Articular chondrocyte of knee joint (primary cell): ENCODE data around the gene GSN. TPM values are rescaled to one million over a fixed set of nuclear protein-coding genes. Genes with fewer than 3 reads are reported as not detected.

Experiments
- total RNA-seq: library from RNA; depleted of rRNA; stranded (reverse); fragments of >200 nt; gene quantifications from 2 replicates; pipeline ENCODE4 v1.2.3, GENCODE V29; 2012

The GSN gene
- 334 and 379 TPM in 2 replicates for total RNA-seq

GRCh38 chr9:121267689-121268597, at the start of gene GSN:
Gene GSN, plus strand, starts transcription at chr9:121268162. Its CDS starts 33,810 bp downstream, at chr9:121301972.

DNA sequence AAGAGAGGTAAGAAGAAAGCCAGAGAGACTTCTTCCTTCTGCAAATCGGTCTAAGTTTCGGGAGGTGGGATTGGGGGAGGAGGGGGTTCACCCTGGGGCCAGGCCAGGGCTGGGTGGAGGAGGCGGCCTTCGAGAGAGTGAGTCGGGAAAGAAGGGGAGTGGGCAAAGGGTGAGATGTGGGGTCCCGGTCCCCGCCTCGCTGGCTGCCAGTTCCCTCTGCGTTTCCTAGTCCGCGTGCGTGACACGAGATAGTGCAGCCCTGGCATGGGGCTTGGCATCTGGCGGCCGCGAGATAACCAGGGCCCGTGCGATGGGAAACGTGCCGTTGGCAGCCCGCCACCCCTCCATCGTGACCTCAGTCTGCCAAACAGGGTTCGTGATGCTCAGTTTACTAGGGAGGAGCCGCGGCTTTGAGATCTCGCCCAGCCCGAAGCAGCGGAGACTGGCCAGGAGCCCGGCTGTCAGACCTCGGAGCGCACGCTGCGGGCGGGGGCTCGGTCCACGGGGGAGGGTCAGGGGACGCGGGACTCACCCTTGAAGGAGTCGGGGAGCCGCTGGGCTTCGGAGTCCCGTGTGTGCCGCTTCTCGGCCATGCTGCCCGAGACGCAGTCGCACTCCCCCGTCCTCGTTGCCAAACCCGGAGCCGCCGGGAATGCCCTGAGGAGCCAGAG, 101.8 kb downstream of the GSN start, which contains the start of gene STOM:
Gene STOM, minus strand, starts transcription at position 656 of the 671 bp plus-strand sequence. Its CDS starts 63 bp downstream, at position 593.

Other genes with a start within 250 kb of the GSN start
- 10.2 and 12.0 TPM in 2 replicates for gene C5, start 217.9 kb upstream of the GSN start, total RNA-seq
- gene CNTRL, start 193.2 kb upstream of the GSN start, total RNA-seq: 9.9 and 10.1 TPM in 2 replicates
- 47.1 and 48.9 TPM in 2 replicates for gene RAB14, start 66.3 kb upstream of the GSN start, total RNA-seq
- gene STOM, start 102.1 kb downstream of the GSN start, total RNA-seq: 475 and 582 TPM in 2 replicates
- 0.13 and 0.32 TPM in 2 replicates for gene GGTA1, start 231.7 kb downstream of the GSN start, total RNA-seq